Panc1 (cell line): ENCODE data around the gene CLIP4. TPM values are rescaled to one million over a fixed set of nuclear protein-coding genes. Genes with fewer than 3 reads are reported as not detected.

Source experiments
- ATAC-seq: fragments of 200-7000 bp; cut with Tn5 transposase; 2 replicates; pipeline ENCODE4 v1.9.1; 2020; ENCODE audit warnings: mild to moderate bottlenecking, moderate library complexity
- BruUV-seq: library from RNA; stranded (reverse); fragments of 400-500 nt; replicated peaks from 2 replicates; lab custom pipeline; 2021; lab: Mats Ljungman, UMichigan
- CTCF ChIA-PET: fragments of 300-600 bp; sonication (Branson Sonifier 250); formaldehyde crosslinking; loops from one replicate; lab custom pipeline; 2022; ENCODE audit warnings: antibody characterized with exemption; lab: Charles Lee
- POLR2A ChIA-PET: fragments of 300-600 bp; sonication (Branson Sonifier 250); formaldehyde crosslinking; loops from one replicate; lab custom pipeline; 2022; ENCODE audit warnings: antibody characterized with exemption; lab: Charles Lee
- DNase-seq: peaks from one replicate; pipeline ENCODE4 v3.0.0-alpha.2; 2010; ENCODE audit warnings: low read depth, low spot score
- H3K27ac ChIP-seq: 2 replicates; pipeline ENCODE4 v1.5.1; 2011; ENCODE audit warnings: mild to moderate bottlenecking, low read length, inconsistent platforms
- H3K27me3 ChIP-seq: fragments of 200-500 bp; sonication (Bioruptor generic); 2 replicates; pipeline ENCODE4 v1.6.0; 2014; ENCODE audit warnings: low read length, inconsistent platforms; ENCODE audit not compliant: control insufficient read depth, insufficient read depth
- H3K36me3 ChIP-seq: fragments of 200-500 bp; sonication (Bioruptor generic); 2 replicates; pipeline ENCODE4 v1.5.1; 2014; ENCODE audit warnings: inconsistent platforms, mild to moderate bottlenecking, low read length, moderate library complexity; ENCODE audit not compliant: control insufficient read depth, insufficient read depth
- H3K4me1 ChIP-seq: 2 replicates; pipeline ENCODE4 v1.5.1; 2011; ENCODE audit warnings: inconsistent platforms, mild to moderate bottlenecking, low read length, moderate library complexity; ENCODE audit not compliant: control insufficient read depth, insufficient read depth
- H3K4me3 ChIP-seq, 2 experiments: 2 replicates each; pipeline ENCODE4 v1.5.1; 2011 to 2012; ENCODE audit warnings: low read depth in 2 of 2, low read length in 2 of 2, mild to moderate bottlenecking in 2 of 2, inconsistent platforms in 1 of 2, moderate library complexity in 1 of 2
- H3K9me3 ChIP-seq: fragments of 200-500 bp; sonication (Bioruptor generic); 2 replicates; pipeline ENCODE4 v1.5.1; 2014; ENCODE audit warnings: low read depth, mild to moderate bottlenecking, inconsistent platforms, low read length, moderate library complexity; ENCODE audit not compliant: control insufficient read depth, insufficient read depth
- POLR2AphosphoS5 ChIP-seq: IDR thresholded peaks from 2 replicates; pipeline ENCODE4 v1.6.1; 2012; ENCODE audit warnings: mild to moderate bottlenecking, low read depth, low read length, moderate library complexity
- SIN3A ChIP-seq: IDR thresholded peaks from 2 replicates; pipeline ENCODE4 v1.6.1; 2012; ENCODE audit warnings: low read depth, mild to moderate bottlenecking, low read length, moderate library complexity, borderline replicate concordance; ENCODE audit not compliant: insufficient read depth
- TCF7L2 ChIP-seq: IDR thresholded peaks from 2 replicates; pipeline ENCODE4 v1.6.1; 2011; ENCODE audit warnings: mild to moderate bottlenecking, low read depth, low read length, inconsistent platforms
- in situ Hi-C: cut with HindIII; loops from 2 replicates; pipeline ENCODE4 v1.10.0; 2016; ENCODE audit warnings: low sequenced_read_pairs, low pct_unique_long_range_greater_than_20kb
- intact Hi-C: fragments of 100-400 bp; cut with micrococcal nuclease; formaldehyde crosslinking; loops from one replicate; pipeline ENCODE4 v1.10.0; 2022; ENCODE audit not compliant: unreplicated experiment
- total RNA-seq: library from RNA; stranded (reverse); gene quantifications from one replicate; pipeline ENCODE4 v1.2.1, GENCODE V29; 2021; ENCODE audit not compliant: unreplicated experiment
- TF ChIP-seq, protein P1 (sequence below), 2 experiments: IDR thresholded peaks; 2 replicates each; pipeline ENCODE4 v1.6.1; 2011 to 2012; ENCODE audit warnings: low read depth in 2 of 2, control low read depth in 1 of 2, low read length in 1 of 2, mild to moderate bottlenecking in 1 of 2, moderate library complexity in 1 of 2; ENCODE audit not compliant: insufficient read depth in 1 of 2
- TF ChIP-seq, protein P2 (sequence below): fragments of 450-650 bp; IDR thresholded peaks from 2 replicates; pipeline ENCODE4 v1.5.1; 2017; ENCODE audit warnings: mild to moderate bottlenecking

Gene CLIP4
- total RNA-seq, 1 experiment from 2014 or later: 43.0 TPM

DNA sequence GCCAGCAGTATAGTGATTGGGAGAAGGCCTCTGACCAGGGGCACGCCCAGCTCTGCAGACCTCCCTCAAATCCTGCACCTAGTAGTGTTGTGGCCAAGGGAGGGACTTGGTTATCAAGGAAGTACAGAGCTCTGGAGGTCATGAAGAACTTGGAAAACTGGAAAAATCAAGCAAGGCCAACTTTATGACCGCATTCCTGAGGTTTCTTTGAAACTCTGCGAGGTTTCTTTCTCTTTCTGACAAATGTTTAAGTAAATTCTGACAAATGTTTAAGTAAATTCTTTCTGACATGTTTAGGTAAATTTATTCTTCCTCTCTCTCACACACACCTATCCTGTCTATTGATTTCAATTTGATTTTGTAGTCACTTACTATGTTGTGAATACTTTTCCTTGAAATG, 31.0 kb downstream of the CLIP4 start:
- DNase-seq (no peak), ATAC-seq (no peak)
- Histone ChIP-seq H3K9me3 (no peaks in the 10 kb centered on the region), H3K36me3 (peaks cover 13% of the 10 kb centered on the region), H3K27me3 (no peaks in the 10 kb centered on the region), H3K4me1 (no peaks in the 10 kb centered on the region), H3K27ac (no peak overlapping the region), H3K4me3 (no peak overlapping the region)
- intact Hi-C loops: no loop called here
- in situ Hi-C loops: no loop called here
- no peak for TF ChIP-seq POLR2AphosphoS5
- no peak for TF ChIP-seq SIN3A
- TF ChIP-seq, protein P1, sequence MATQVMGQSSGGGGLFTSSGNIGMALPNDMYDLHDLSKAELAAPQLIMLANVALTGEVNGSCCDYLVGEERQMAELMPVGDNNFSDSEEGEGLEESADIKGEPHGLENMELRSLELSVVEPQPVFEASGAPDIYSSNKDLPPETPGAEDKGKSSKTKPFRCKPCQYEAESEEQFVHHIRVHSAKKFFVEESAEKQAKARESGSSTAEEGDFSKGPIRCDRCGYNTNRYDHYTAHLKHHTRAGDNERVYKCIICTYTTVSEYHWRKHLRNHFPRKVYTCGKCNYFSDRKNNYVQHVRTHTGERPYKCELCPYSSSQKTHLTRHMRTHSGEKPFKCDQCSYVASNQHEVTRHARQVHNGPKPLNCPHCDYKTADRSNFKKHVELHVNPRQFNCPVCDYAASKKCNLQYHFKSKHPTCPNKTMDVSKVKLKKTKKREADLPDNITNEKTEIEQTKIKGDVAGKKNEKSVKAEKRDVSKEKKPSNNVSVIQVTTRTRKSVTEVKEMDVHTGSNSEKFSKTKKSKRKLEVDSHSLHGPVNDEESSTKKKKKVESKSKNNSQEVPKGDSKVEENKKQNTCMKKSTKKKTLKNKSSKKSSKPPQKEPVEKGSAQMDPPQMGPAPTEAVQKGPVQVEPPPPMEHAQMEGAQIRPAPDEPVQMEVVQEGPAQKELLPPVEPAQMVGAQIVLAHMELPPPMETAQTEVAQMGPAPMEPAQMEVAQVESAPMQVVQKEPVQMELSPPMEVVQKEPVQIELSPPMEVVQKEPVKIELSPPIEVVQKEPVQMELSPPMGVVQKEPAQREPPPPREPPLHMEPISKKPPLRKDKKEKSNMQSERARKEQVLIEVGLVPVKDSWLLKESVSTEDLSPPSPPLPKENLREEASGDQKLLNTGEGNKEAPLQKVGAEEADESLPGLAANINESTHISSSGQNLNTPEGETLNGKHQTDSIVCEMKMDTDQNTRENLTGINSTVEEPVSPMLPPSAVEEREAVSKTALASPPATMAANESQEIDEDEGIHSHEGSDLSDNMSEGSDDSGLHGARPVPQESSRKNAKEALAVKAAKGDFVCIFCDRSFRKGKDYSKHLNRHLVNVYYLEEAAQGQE (IDR thresholded peaks at IDR 0.05; ENCODE audit: insufficient read depth in 1 of 2, low read depth in 2 of 2, low read length in 1 of 2): no peak
- TF ChIP-seq, protein P2, sequence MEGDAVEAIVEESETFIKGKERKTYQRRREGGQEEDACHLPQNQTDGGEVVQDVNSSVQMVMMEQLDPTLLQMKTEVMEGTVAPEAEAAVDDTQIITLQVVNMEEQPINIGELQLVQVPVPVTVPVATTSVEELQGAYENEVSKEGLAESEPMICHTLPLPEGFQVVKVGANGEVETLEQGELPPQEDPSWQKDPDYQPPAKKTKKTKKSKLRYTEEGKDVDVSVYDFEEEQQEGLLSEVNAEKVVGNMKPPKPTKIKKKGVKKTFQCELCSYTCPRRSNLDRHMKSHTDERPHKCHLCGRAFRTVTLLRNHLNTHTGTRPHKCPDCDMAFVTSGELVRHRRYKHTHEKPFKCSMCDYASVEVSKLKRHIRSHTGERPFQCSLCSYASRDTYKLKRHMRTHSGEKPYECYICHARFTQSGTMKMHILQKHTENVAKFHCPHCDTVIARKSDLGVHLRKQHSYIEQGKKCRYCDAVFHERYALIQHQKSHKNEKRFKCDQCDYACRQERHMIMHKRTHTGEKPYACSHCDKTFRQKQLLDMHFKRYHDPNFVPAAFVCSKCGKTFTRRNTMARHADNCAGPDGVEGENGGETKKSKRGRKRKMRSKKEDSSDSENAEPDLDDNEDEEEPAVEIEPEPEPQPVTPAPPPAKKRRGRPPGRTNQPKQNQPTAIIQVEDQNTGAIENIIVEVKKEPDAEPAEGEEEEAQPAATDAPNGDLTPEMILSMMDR: no peak
- TF ChIP-seq TCF7L2: no peak
- no TSS peak for BruUV-seq
- ChIA-PET CTCF (no interaction called here), POLR2A (no interaction called here)

DNA sequence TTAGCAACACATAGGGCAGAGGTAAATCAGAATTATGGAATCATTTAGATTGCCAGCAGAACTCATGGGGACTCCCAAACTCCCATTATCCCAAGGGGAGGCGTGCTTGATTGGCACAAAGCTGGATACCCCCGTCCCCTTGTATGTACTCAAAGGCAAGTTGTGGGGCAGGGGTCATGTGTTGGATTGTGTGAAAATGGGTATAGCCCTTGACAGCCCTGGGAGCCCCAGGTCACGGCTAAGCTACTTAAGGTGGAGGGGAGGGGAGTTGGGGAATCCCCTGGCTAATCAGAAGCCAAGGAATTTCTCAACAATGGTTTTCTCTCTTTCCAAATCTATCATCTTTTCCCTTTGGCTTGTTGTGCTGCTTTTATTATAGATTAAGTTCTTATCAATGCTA, 32.7 kb downstream of the CLIP4 start:
- in situ Hi-C loops (no loop called here), intact Hi-C loops (no loop called here)
- Histone ChIP-seq H3K36me3 (peaks cover 17% of the 10 kb centered on the region), H3K4me1 (no peaks in the 10 kb centered on the region), H3K27ac (no peak overlapping the region), H3K4me3 (no peak overlapping the region), H3K27me3 (no peaks in the 10 kb centered on the region), H3K9me3 (no peaks in the 10 kb centered on the region)
- ATAC-seq (no peak), DNase-seq (no peak)
- ChIA-PET POLR2A (no interaction called here), CTCF (no interaction called here)
- TF ChIP-seq SIN3A (no peak), TCF7L2 (no peak), POLR2AphosphoS5 (no peak)
- TF ChIP-seq, protein P2: no peak
- TF ChIP-seq, protein P1 (IDR thresholded peaks at IDR 0.05; ENCODE audit: insufficient read depth in 1 of 2, low read depth in 2 of 2, low read length in 1 of 2): no peak
- BruUV-seq: no TSS peak
